Neuron (in vitro differentiated cells): ENCODE data around the gene RSPH1.

Source experiments
- H2AFZ ChIP-seq: one replicate; pipeline ENCODE4 v1.6.1; 2013; ENCODE audit warnings: low read depth, mild to moderate bottlenecking, inconsistent platforms, low read length, moderate library complexity
- H3K27me3 ChIP-seq: one replicate; pipeline ENCODE4 v1.6.1; 2013; ENCODE audit warnings: low read length; ENCODE audit not compliant: insufficient read depth
- H3K36me3 ChIP-seq: one replicate; pipeline ENCODE4 v1.6.1; 2013; ENCODE audit warnings: low read length; ENCODE audit not compliant: insufficient read depth
- H3K4me1 ChIP-seq: one replicate; pipeline ENCODE4 v1.6.1; 2013; ENCODE audit warnings: low read length; ENCODE audit not compliant: insufficient read depth
- H3K4me3 ChIP-seq: 2 replicates; pipeline ENCODE4 v1.5.1; 2013; ENCODE audit warnings: mild to moderate bottlenecking, low read length, moderate library complexity
- H3K9me3 ChIP-seq: one replicate; pipeline ENCODE4 v1.6.1; 2013; ENCODE audit warnings: low read length

RSPH1 gene

DNA sequence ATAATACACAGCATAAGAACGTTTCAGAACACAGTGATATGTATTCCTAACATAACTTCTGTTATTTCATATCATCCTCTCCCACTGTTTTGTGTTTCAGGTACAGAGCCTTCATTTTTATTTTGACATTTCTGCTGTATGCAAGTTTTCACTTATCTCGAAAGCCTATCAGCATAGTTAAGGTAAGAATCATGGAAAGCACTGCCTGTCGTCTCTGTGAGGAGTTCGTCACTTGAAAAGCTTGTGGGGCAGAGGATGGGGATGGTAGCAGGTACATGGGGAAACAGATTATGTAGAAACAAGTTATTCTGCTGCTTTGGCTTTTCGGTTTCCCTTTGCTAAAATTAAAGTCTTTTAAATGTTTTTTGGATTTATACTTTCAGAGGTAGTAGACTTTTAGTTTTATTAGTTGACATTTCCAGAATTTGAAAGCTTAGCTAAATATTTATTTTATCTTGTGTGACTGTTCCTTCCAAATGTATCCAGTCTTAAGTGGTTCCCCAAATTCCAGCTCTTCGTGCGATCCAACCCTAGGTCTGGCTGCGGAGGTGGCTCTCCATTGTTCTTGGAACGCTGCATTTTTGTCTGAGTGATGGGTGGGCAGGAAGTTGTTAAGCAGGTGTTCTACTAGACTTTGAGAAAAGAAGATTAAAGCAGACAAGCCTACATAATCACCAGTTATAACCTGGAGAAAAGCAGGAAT is 29.8 kb upstream of the RSPH1 start:
- Histone ChIP-seq H3K9me3 (no peaks in the 10 kb centered on the region), H3K27me3 (peaks cover 8% of the 10 kb centered on the region), H3K36me3 (no peaks in the 10 kb centered on the region), H2AFZ (no peak overlapping the region), H3K4me1 (peaks cover 23% of the 10 kb centered on the region), H3K4me3 (no peak overlapping the region)

- Histone ChIP-seq H3K4me1 (peaks cover 23% of the 10 kb centered on the region), H2AFZ (peak overlapping the region; percentile 74), H3K36me3 (no peaks in the 10 kb centered on the region), H3K9me3 (no peaks in the 10 kb centered on the region), H3K4me3 (peak overlapping the region; percentile 30), H3K27me3 (peaks cover 12% of the 10 kb centered on the region)
These were observed 29.1 kb upstream of the RSPH1 start for GRCh38 chr21:42525029-42525581.

DNA sequence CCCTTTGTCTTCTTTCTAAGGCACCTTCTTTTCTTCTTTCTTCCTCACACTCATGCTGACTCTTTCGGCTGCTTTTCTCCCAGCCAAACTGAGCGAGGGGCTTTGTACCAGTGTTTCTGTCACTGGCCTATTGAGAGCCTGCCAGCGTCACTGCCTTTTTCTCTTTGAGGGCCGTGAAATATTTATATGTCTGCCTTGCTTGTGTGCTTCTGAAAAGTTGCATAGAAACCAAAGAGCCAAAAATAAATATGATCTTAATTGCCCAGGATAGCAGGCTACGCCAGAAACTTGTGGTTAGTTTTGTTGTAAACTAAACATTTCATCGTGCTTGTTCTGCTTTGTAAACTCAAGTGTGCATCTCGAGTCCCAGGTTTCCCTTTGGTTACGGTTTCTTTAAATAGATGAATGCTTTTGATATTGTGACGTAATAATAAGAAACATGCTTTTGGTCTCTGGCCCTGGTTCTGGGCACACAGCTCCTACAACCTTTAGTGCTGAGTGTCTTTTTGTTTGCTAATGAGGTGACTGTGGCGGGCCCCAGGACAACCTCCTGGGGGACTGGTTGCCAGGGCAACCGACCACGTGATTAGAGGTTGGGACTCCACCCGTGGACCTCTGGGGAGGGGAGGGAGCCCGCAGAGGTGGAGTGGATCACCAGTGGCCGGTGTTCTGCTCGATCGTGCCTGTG is 28.5 kb upstream of the RSPH1 start:
- H3K4me1 ChIP-seq, result peaks cover 23% of the 10 kb centered on the region
- H2AFZ ChIP-seq, result peak overlapping the region; percentile 74
- H3K36me3 ChIP-seq, result no peaks in the 10 kb centered on the region
- H3K9me3 ChIP-seq, result no peaks in the 10 kb centered on the region
- H3K4me3 ChIP-seq, result peak overlapping the region; percentile 30
- peaks cover 16% of the 10 kb centered on the region for H3K27me3 ChIP-seq

- Histone ChIP-seq H3K27me3 (peaks cover 20% of the 10 kb centered on the region), H3K4me1 (peaks cover 23% of the 10 kb centered on the region), H3K36me3 (no peaks in the 10 kb centered on the region), H3K4me3 (peak overlapping the region; percentile 30), H2AFZ (peak overlapping the region; percentile 74), H3K9me3 (no peaks in the 10 kb centered on the region)
These were observed 27.9 kb upstream of the RSPH1 start for GRCh38 chr21:42523941-42524340.

DNA sequence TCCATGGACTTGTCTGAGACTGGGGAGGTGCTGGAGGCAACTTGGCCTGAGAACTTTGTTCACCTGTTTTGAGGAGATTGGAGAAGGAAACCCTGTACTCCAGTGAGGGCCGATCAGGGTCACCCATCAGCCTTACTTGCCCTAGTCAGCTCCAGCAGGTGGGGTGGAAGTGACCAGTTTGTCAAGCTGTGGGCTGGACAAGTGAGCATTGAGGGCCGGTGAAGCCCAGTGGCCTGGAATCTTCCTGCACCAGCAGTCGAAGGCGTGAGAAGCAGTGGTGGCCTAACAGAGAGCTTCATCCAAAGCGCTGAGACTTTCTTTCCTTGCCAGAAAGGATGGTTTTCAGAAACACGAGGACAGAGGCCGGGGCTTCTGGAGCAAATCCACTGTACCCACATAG is 27.2 kb upstream of the RSPH1 start:
- Histone ChIP-seq H3K27me3 (peaks cover 24% of the 10 kb centered on the region), H3K36me3 (no peaks in the 10 kb centered on the region), H3K9me3 (no peaks in the 10 kb centered on the region), H3K4me3 (no peak overlapping the region), H2AFZ (no peak overlapping the region), H3K4me1 (peaks cover 23% of the 10 kb centered on the region)

DNA sequence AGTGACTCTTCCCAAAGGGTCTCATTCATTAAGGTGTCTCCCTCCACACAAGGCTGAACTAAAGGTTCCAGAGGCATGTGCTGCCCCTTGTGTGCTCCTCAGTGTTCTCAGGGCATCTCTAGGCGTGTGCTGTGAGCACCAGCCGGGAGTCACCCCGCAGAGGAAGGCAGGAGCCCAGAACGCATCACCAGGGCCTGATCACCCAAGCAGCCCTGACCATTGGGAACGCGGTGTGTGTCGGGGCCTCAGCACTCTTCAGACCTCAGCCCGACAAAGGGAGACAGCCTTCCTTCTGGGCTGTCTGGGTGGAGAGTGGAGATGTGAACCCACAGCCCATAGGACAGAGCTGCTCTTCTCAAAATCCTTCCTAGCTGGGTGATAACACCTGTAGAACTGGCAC is 26.7 kb upstream of the RSPH1 start:
- Histone ChIP-seq H3K9me3 (no peaks in the 10 kb centered on the region), H3K36me3 (no peaks in the 10 kb centered on the region), H3K27me3 (peaks cover 28% of the 10 kb centered on the region), H2AFZ (no peak overlapping the region), H3K4me3 (no peak overlapping the region), H3K4me1 (peaks cover 23% of the 10 kb centered on the region)

GRCh38 chr21:42522271-42522670 is 26.2 kb upstream of the RSPH1 start:
- H2AFZ ChIP-seq, result no peak overlapping the region
- H3K9me3 ChIP-seq, result no peaks in the 10 kb centered on the region
- H3K4me1 ChIP-seq, result peaks cover 23% of the 10 kb centered on the region
- peaks cover 33% of the 10 kb centered on the region for H3K27me3 ChIP-seq
- no peak overlapping the region for H3K4me3 ChIP-seq
- H3K36me3 ChIP-seq, result no peaks in the 10 kb centered on the region

DNA sequence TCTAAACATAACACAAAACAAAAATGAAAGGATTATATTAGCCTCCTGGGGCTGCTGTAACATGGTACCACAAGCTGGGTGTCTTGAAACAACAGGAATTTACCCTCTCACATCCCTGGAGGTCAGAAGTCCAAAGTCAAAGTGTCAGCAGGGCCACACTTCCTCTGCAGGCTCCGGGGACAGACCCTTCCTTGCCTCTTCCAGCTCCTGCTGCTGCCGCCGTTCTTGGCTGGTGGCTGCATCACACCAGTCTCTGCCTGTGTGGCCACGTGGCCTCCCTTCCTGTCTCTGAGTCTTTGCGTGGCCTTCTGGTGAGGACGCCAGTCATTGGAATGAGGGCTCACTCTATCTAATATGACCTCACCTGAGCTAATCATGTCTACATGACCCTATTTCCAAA is 25.8 kb upstream of the RSPH1 start:
- Histone ChIP-seq H3K9me3 (no peaks in the 10 kb centered on the region), H3K27me3 (peaks cover 36% of the 10 kb centered on the region), H3K36me3 (no peaks in the 10 kb centered on the region), H3K4me1 (peaks cover 23% of the 10 kb centered on the region), H2AFZ (no peak overlapping the region), H3K4me3 (no peak overlapping the region)

DNA sequence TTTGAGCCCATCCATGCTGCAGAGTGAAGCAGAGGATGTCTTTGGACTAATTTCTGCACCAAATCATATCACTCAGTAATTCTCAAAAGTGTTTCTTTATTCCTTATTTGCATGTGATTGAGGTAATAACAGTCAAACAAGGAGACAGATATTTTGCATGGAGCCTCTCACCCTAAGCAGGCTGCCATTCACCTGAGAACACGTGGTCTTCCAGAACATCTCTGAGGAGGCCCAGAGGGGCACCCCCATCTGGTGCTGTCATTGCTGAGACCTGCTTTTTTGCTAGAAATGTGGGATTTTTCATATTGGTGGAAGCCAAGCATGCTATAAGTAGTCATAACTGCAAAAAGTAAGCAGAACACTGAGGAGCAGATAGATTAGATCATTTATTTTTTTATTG is 25.4 kb upstream of the RSPH1 start:
- H3K4me3 ChIP-seq, result no peak overlapping the region

GRCh38 chr21:42520628-42521253 is 24.7 kb upstream of the RSPH1 start:
- H3K4me3 ChIP-seq, result no peak overlapping the region
- H3K27me3 ChIP-seq, result peaks cover 37% of the 10 kb centered on the region
- H3K36me3 ChIP-seq, result no peaks in the 10 kb centered on the region
- peaks cover 24% of the 10 kb centered on the region for H3K4me1 ChIP-seq
- no peaks in the 10 kb centered on the region for H3K9me3 ChIP-seq
- no peak overlapping the region for H2AFZ ChIP-seq

More for the DNA sequence above, 25.4 kb upstream of the RSPH1 start:
- Histone ChIP-seq H3K9me3 (no peaks in the 10 kb centered on the region), H3K27me3 (peaks cover 39% of the 10 kb centered on the region), H3K4me1 (peaks cover 23% of the 10 kb centered on the region), H3K36me3 (no peaks in the 10 kb centered on the region), H2AFZ (no peak overlapping the region)

DNA sequence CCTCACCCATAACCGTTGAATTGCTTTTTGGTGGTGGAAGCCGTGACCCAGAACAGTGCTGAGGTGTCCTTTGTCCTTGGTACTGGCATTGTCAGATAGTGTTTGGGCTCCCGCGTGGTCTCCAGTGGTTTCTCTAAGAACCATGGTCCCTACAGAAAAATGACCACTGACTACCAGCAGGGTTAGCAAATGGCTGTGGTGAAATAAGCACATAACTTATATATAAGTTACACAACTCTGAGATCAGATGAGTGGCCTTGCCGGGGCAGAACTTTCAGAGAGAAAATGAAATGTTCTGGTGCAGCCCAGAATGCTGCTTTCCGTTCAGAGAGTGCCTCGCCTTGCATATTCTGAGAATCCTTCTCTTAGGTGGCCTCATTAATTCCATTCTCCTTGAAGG is 22.6 kb upstream of the RSPH1 start:
- Histone ChIP-seq H3K9me3 (no peaks in the 10 kb centered on the region), H3K4me1 (peaks cover 17% of the 10 kb centered on the region), H2AFZ (no peak overlapping the region), H3K27me3 (peaks cover 54% of the 10 kb centered on the region), H3K36me3 (no peaks in the 10 kb centered on the region), H3K4me3 (no peak overlapping the region)

DNA sequence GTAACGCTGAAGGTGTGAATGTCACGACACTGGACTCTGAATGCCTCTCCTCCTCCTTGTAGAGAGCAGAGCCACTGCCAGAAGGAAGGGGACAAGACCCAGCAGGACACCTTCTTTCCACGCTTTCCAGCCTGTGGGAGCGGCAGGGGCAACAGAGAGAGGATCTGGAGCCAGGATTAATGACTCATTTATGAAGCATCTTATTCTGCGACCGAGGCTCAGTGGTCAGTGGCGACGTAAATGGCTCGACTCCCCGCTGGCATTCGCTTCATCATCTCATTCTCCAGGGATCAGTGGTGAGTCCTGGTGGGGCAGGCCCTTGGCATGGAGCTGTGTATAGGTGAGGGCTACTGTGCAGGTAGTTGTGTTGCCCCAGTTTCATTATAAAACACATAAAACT is 22.2 kb upstream of the RSPH1 start:
- H3K27me3 ChIP-seq, result peaks cover 57% of the 10 kb centered on the region

More for the DNA sequence above, 22.2 kb upstream of the RSPH1 start:
- Histone ChIP-seq H3K4me1 (peaks cover 13% of the 10 kb centered on the region), H3K9me3 (no peaks in the 10 kb centered on the region), H3K4me3 (no peak overlapping the region), H3K36me3 (no peaks in the 10 kb centered on the region), H2AFZ (no peak overlapping the region)
